Common myeloid progenitor, CD34-positive (primary cell): ENCODE data around the gene PBXIP1.

Experiments
- CTCF ChIA-PET: fragments of 350-600 bp; sonication (Branson Sonifier 250); formaldehyde crosslinking; loops from one replicate; lab custom pipeline; 2021; ENCODE audit warnings: antibody characterized with exemption; lab: Charles Lee
- POLR2A ChIA-PET: fragments of 350-600 bp; sonication (Branson Sonifier 250); formaldehyde crosslinking; loops from one replicate; lab custom pipeline; 2021; ENCODE audit warnings: antibody characterized with exemption; lab: Charles Lee
- DNase-seq, 3 donors: peaks; one replicate each; pipeline versions ENCODE4 v3.0.0 to v3.0.0-alpha.2; 2013
- H3K27ac ChIP-seq, 2 experiments: 1 replicate in 1 of 2; 2 replicates in 1 of 2; pipeline ENCODE4 v1.7.0; 2013; ENCODE audit warnings: inconsistent platforms in 2 of 2, low read length in 2 of 2, mild to moderate bottlenecking in 2 of 2, low read depth in 1 of 2, moderate library complexity in 1 of 2; ENCODE audit not compliant: severe bottlenecking in 2 of 2, insufficient read depth in 1 of 2, poor library complexity in 1 of 2
- H3K27me3 ChIP-seq, 5 experiments: replicated peaks in 2 of 5; 1 replicate in 3 of 5; 2 replicates in 2 of 5; pipeline versions ENCODE4 v1.6.1 to v1.7.0; 2013; ENCODE audit warnings: low read length in 4 of 5, mild to moderate bottlenecking in 2 of 5, moderate library complexity in 2 of 5, inconsistent platforms in 1 of 5; ENCODE audit not compliant: insufficient read depth in 5 of 5, control insufficient read depth in 4 of 5
- H3K36me3 ChIP-seq, 4 experiments: 1 replicate in 2 of 4; 2 replicates in 2 of 4; pipeline versions ENCODE4 v1.6.1 to v1.7.0; 2013; ENCODE audit warnings: low read length in 3 of 4, control low read depth in 1 of 4, mild to moderate bottlenecking in 1 of 4; ENCODE audit not compliant: control insufficient read depth in 4 of 4, insufficient read depth in 4 of 4
- H3K4me1 ChIP-seq, 4 experiments: 1 replicate in 3 of 4; 2 replicates in 1 of 4; pipeline versions ENCODE4 v1.6.1 to v1.7.1; 2013; ENCODE audit warnings: low read length in 3 of 4, mild to moderate bottlenecking in 3 of 4, control low read depth in 1 of 4, inconsistent platforms in 1 of 4, moderate library complexity in 1 of 4; ENCODE audit not compliant: control insufficient read depth in 4 of 4, insufficient read depth in 4 of 4; ENCODE audit errors: control extremely low read depth in 1 of 4
- H3K4me3 ChIP-seq, 7 experiments: 1 replicate in 4 of 7; 2 replicates in 3 of 7; pipeline versions ENCODE4 v1.5.1 to v1.7.0; 2013; ENCODE audit warnings: mild to moderate bottlenecking in 7 of 7, low read length in 6 of 7, moderate library complexity in 6 of 7, inconsistent platforms in 2 of 7, low read depth in 2 of 7, control low read depth in 1 of 7; ENCODE audit not compliant: insufficient read depth in 4 of 7, control insufficient read depth in 1 of 7; ENCODE audit errors: extremely low read depth in 1 of 7
- H3K9me3 ChIP-seq, 5 experiments: 1 replicate in 4 of 5; 2 replicates in 1 of 5; pipeline versions ENCODE4 v1.6.1 to v1.7.1; 2013; ENCODE audit warnings: low read length in 4 of 5, mild to moderate bottlenecking in 2 of 5, inconsistent platforms in 1 of 5, low read depth in 1 of 5, moderate library complexity in 1 of 5; ENCODE audit not compliant: control insufficient read depth in 4 of 5, insufficient read depth in 2 of 5; ENCODE audit errors: control extremely low read depth in 1 of 5
- WGBS: methylation state at CpG from one replicate; pipeline ENCODE4 v1.1.5; 2013; ENCODE audit not compliant: insufficient coverage; 5-methylcytosine and 5-hydroxymethylcytosine counted together

Gene PBXIP1

GRCh38 chr1:154969860-154970452 lies 14.1 kb upstream of the PBXIP1 start:
- ChIA-PET POLR2A (interaction anchor here (1.4 to 1.8 kb wide), 2 partner anchors 9 to 14 kb away, joined by 4 read pairs; partner anchors contain the start of gene PBXIP1), CTCF (interaction anchor here (1.0 to 20.2 kb wide), 7 partner anchors 9 to 75 kb away, joined by 3 to 320 read pairs (median 7); partner anchors contain the start of genes LENEP, PBXIP1, PYGO2 and ZBTB7B)
- H3K4me1 ChIP-seq = peaks cover under 1 to 47% (median 39%) of the 10 kb centered on the region in 4 experiments
- H3K4me3 ChIP-seq = peak overlapping the region in 2 of 7 experiments; percentile 48 to 71
- no peaks in the 10 kb centered on the region for H3K9me3 ChIP-seq
- H3K27ac ChIP-seq = peak overlapping the region in 1 of 2 experiments; percentile 77
- 31% methylated on average over 14 of the region's 22 CpGs for WGBS
- no peaks in the 10 kb centered on the region for H3K27me3 ChIP-seq
- no peak for DNase-seq
- peaks cover 6 to 36% (median 31%) of the 10 kb centered on the region in 4 experiments for H3K36me3 ChIP-seq

- POLR2A ChIA-PET = interaction anchor here (0.6 to 1.8 kb wide), 3 partner anchors 8 to 37 kb away, joined by 3 to 4 read pairs (median 4); partner anchors contain the start of gene PBXIP1
- peaks cover 6 to 41% (median 35%) of the 10 kb centered on the region in 4 experiments for H3K36me3 ChIP-seq
- H3K4me1 ChIP-seq = peaks cover 0 to 46% (median 37%) of the 10 kb centered on the region in 4 experiments
These were observed 13.3 kb upstream of the PBXIP1 start for GRCh38 chr1:154969246-154969645.

GRCh38 chr1:154968731-154969130 lies 12.8 kb upstream of the PBXIP1 start:
- CTCF ChIA-PET = interaction anchor here (1.6 kb wide), 1 partner anchor 76 kb away, joined by 3 read pairs; no protein-coding TSS in a partner anchor
- peaks cover 6 to 46% (median 38%) of the 10 kb centered on the region in 4 experiments for H3K36me3 ChIP-seq
- DNase-seq = no peak
- H3K9me3 ChIP-seq = no peaks in the 10 kb centered on the region
- H3K27me3 ChIP-seq = no peaks in the 10 kb centered on the region
- peak overlapping the region in 1 of 2 experiments; percentile 52 for H3K27ac ChIP-seq
- POLR2A ChIA-PET = interaction anchor here (1.8 kb wide), 1 partner anchor 8 kb away, joined by 4 read pairs; no protein-coding TSS in a partner anchor
- H3K4me3 ChIP-seq = no peak overlapping the region
- peaks cover 0 to 44% (median 38%) of the 10 kb centered on the region in 4 experiments for H3K4me1 ChIP-seq
- WGBS = no CpG with 5 or more reads among the region's 3 CpGs

More at GRCh38 chr1:154969246-154969645, 13.3 kb upstream of the PBXIP1 start:
- CTCF ChIA-PET = interaction anchor here (1.6 to 20.2 kb wide), 4 partner anchors 8 to 76 kb away, joined by 3 to 320 read pairs (median 12); partner anchors contain the start of genes LENEP, PBXIP1, PYGO2 and ZBTB7B
- no CpG with 5 or more reads among the region's 5 CpGs for WGBS
- Histone ChIP-seq H3K4me3 (no peak overlapping the region), H3K9me3 (no peaks in the 10 kb centered on the region), H3K27me3 (no peaks in the 10 kb centered on the region), H3K27ac (peak overlapping the region in 1 of 2 experiments; percentile 52)
- DNase-seq = no peak

- CTCF ChIA-PET = interaction anchor here (1.3 to 3.7 kb wide), 3 partner anchors 11 to 34 kb away, joined by 3 to 13 read pairs (median 6); partner anchors contain the start of genes PBXIP1 and PMVK
- Histone ChIP-seq H3K9me3 (no peaks in the 10 kb centered on the region), H3K27ac (peak overlapping the region in 1 of 2 experiments; percentile 11), H3K27me3 (no peaks in the 10 kb centered on the region), H3K4me3 (no peak overlapping the region), H3K4me1 (peaks cover 4 to 45% (median 38%) of the 10 kb centered on the region in 4 experiments), H3K36me3 (peaks cover 6 to 54% (median 44%) of the 10 kb centered on the region in 4 experiments)
- DNase-seq = no peak
- 95% methylated on average over 5 of the region's 5 CpGs for WGBS
- POLR2A ChIA-PET = no interaction called here
These were observed 11.5 kb upstream of the PBXIP1 start for GRCh38 chr1:154967331-154967950.

- ChIA-PET CTCF (interaction anchor here (1.0 to 3.7 kb wide), 6 partner anchors 10 to 35 kb away, joined by 3 to 13 read pairs (median 5); partner anchors contain the start of genes PBXIP1 and PMVK), POLR2A (interaction anchor here (0.6 kb wide), 1 partner anchor 22 kb away, joined by 3 read pairs; no protein-coding TSS in a partner anchor)
- no peak for DNase-seq
- Histone ChIP-seq H3K27ac (no peak overlapping the region), H3K4me3 (no peak overlapping the region), H3K4me1 (peaks cover 5 to 44% (median 37%) of the 10 kb centered on the region in 4 experiments), H3K36me3 (peaks cover 6 to 54% (median 44%) of the 10 kb centered on the region in 4 experiments), H3K27me3 (no peaks in the 10 kb centered on the region), H3K9me3 (no peaks in the 10 kb centered on the region)
- whole genome bisulfite sequencing = 80% methylated on average over 2 of the region's 7 CpGs
These were observed 10.2 kb upstream of the PBXIP1 start for GRCh38 chr1:154966111-154966510.

- peak overlapping the region in 1 of 2 experiments; percentile 97 for H3K27ac ChIP-seq
- CTCF ChIA-PET = interaction anchor here (0.8 to 3.7 kb wide), 13 partner anchors 8 to 81 kb away, joined by 3 to 13 read pairs (median 3); partner anchors contain the start of gene PBXIP1
- no peak overlapping the region for H3K4me3 ChIP-seq
- peaks cover 6 to 57% (median 46%) of the 10 kb centered on the region in 4 experiments for H3K36me3 ChIP-seq
- 98% methylated on average over 5 of the region's 6 CpGs for WGBS
- peaks cover 14 to 37% (median 33%) of the 10 kb centered on the region in 4 experiments for H3K4me1 ChIP-seq
- POLR2A ChIA-PET = no interaction called here
- DNase-seq = no peak
- H3K27me3 ChIP-seq = no peaks in the 10 kb centered on the region
- H3K9me3 ChIP-seq = no peaks in the 10 kb centered on the region
These were observed 8.5 kb upstream of the PBXIP1 start for GRCh38 chr1:154964359-154964758.
